OCI-M1 (cell line): ENCODE data around the gene FGF1.

ENCODE experiments used
- DNase-seq: peaks from one replicate; lab custom pipeline; 2025; lab: John Stamatoyannopoulos, UW

Gene FGF1

GRCh38 chr5:142578161-142578830 is 107.6 kb downstream of the FGF1 start:
- no peak for DNase-seq

- DNase-seq, result no peak
These were observed 109.1 kb downstream of the FGF1 start for GRCh38 chr5:142576804-142577203.

- DNase-seq, result no peak
These were observed 109.6 kb downstream of the FGF1 start for GRCh38 chr5:142576303-142576702.

- no peak for DNase-seq
These were observed 113.9 kb downstream of the FGF1 start for GRCh38 chr5:142572006-142572405.

- no peak for DNase-seq
These were observed 114.5 kb downstream of the FGF1 start for GRCh38 chr5:142571371-142571770.

- DNase-seq, result no peak
These were observed 116.0 kb downstream of the FGF1 start for GRCh38 chr5:142569905-142570304.

GRCh38 chr5:142568996-142569335 is 116.9 kb downstream of the FGF1 start:
- DNase-seq, result no peak

- no peak for DNase-seq
These were observed 117.5 kb downstream of the FGF1 start for GRCh38 chr5:142568283-142568995.

GRCh38 chr5:142561486-142562097 is 124.3 kb downstream of the FGF1 start:
- no peak for DNase-seq

- DNase-seq, result no peak
These were observed 124.9 kb downstream of the FGF1 start for GRCh38 chr5:142561029-142561428.

- DNase-seq, result no peak
These were observed 133.8 kb downstream of the FGF1 start for GRCh38 chr5:142552107-142552506.

GRCh38 chr5:142551338-142552067 is 134.4 kb downstream of the FGF1 start:
- no peak for DNase-seq

GRCh38 chr5:142550471-142550870 is 135.4 kb downstream of the FGF1 start:
- no peak for DNase-seq

- DNase-seq, result no peak
These were observed 136.1 kb downstream of the FGF1 start for GRCh38 chr5:142549834-142550233.

GRCh38 chr5:142548739-142549275 is 137.1 kb downstream of the FGF1 start:
- DNase-seq, result peak; percentile 70

- DNase-seq, result no peak
These were observed 138.2 kb downstream of the FGF1 start for GRCh38 chr5:142547445-142548380.

GRCh38 chr5:142545650-142546322 is 140.1 kb downstream of the FGF1 start:
- no peak for DNase-seq

- no peak for DNase-seq
These were observed 140.8 kb downstream of the FGF1 start for GRCh38 chr5:142544946-142545649.

GRCh38 chr5:142544071-142544753 is 141.7 kb downstream of the FGF1 start:
- no peak for DNase-seq
